Esophagus muscularis mucosa (tissue), 4 donors: ENCODE data around the gene CXCL17.
"Not testable (repeated sequence)": the region's sequence is repeated elsewhere in the genome, so short reads cannot be mapped to it uniquely, and the experiment has no call there.

ENCODE experiments used
- CTCF ChIP-seq, 3 experiments: fragments of 200-600 bp in 2 of 3; fragments of 450-650 bp in 1 of 3; sonication (generic) in 2 of 3; IDR thresholded peaks; one replicate each; pipeline ENCODE4 v1.5.1; 2017 to 2019; ENCODE audit warnings: antibody characterized with exemption in 3 of 3, mild to moderate bottlenecking in 2 of 3, moderate library complexity in 1 of 3
- EP300 ChIP-seq: sonication (generic); formaldehyde crosslinking; IDR thresholded peaks from one replicate; pipeline ENCODE4 v1.6.1; 2017; ENCODE audit warnings: antibody characterized with exemption
- POLR2A ChIP-seq: fragments of 450-650 bp; IDR thresholded peaks from one replicate; pipeline ENCODE4 v1.6.1; 2017; ENCODE audit warnings: antibody characterized with exemption, moderate library complexity, mild to moderate bottlenecking, low read depth

GRCh38 chr19:42485036-42485435 lies 42.3 kb upstream of the CXCL17 start:
- TF ChIP-seq EP300; CTCF (IDR thresholded peaks at IDR 0.05); POLR2A: not testable (repeated sequence)
